Uterus (tissue), 4 donors: Measurements from ENCODE around the gene TBC1D25. TPM values are rescaled to one million over a fixed set of nuclear protein-coding genes. Genes with fewer than 3 reads are reported as not detected.
A peak's percentile ranks its signal among the peaks of the same experiment; 100 is the strongest.

Experiments
- DNase-seq, 2 donors: peaks; one replicate each; pipeline ENCODE4 v3.0.0-alpha.2; 2019 to 2020
- H3K27ac ChIP-seq, 2 donors: fragments of 200-600 bp; sonication (generic); 1 replicate in 1 of 2; 2 replicates in 1 of 2; pipeline ENCODE4 v1.5.1; 2016 to 2018
- H3K27me3 ChIP-seq, 2 donors: fragments of 200-600 bp; sonication (generic); one replicate each; pipeline ENCODE4 v1.5.1; 2018 to 2019; ENCODE audit warnings: control low read depth in 1 of 2
- H3K36me3 ChIP-seq, 2 donors: fragments of 200-600 bp; sonication (generic); one replicate each; pipeline ENCODE4 v1.5.1; 2019; ENCODE audit warnings: control low read depth in 1 of 2
- H3K4me1 ChIP-seq, 2 donors: fragments of 200-600 bp; sonication (generic); one replicate each; pipeline ENCODE4 v1.5.1; 2018 to 2019; ENCODE audit warnings: control low read depth in 1 of 2
- H3K4me3 ChIP-seq, 2 donors: fragments of 200-600 bp; sonication (generic); 1 replicate in 1 of 2; 2 replicates in 1 of 2; pipeline ENCODE4 v1.5.1; 2018 to 2019; ENCODE audit warnings: mild to moderate bottlenecking in 1 of 2
- H3K9me3 ChIP-seq, 2 donors: fragments of 200-600 bp; sonication (generic); one replicate each; pipeline ENCODE4 v1.5.1; 2019; ENCODE audit warnings: control low read depth in 1 of 2
- POLR2A ChIP-seq, 2 donors: fragments of 450-650 bp; IDR thresholded peaks; one replicate each; pipeline ENCODE4 v1.6.1; 2016; ENCODE audit warnings: antibody characterized with exemption in 2 of 2, mild to moderate bottlenecking in 1 of 2, moderate library complexity in 1 of 2
- intact Hi-C: fragments of 100-400 bp; cut with DNase I; formaldehyde crosslinking; loops from one replicate; pipeline ENCODE4 v1.15.1; 2023; ENCODE audit warnings: low total_unique reads
- total RNA-seq, 4 donors: library from RNA; depleted of rRNA in 3 of 4; stranded (reverse); fragments of >200 nt in 3 of 4; gene quantifications; one replicate each; pipeline versions ENCODE4 v1.1.0 to v1.2.4, GENCODE V29; 2014 to 2023
- TF ChIP-seq, protein P1 (sequence below), 4 experiments: fragments of 200-600 bp in 2 of 4; fragments of 450-650 bp in 2 of 4; sonication (generic) in 2 of 4; IDR thresholded peaks; one replicate each; pipeline ENCODE4 v1.5.1; 2016 to 2019; ENCODE audit warnings: antibody characterized with exemption in 4 of 4, mild to moderate bottlenecking in 2 of 4, moderate library complexity in 1 of 4
- donor health status: DM: yes; HTN: yes; CAD: no.

TBC1D25 gene
- total RNA-seq, 4 donors from 2014 or later = 4.1 to 14.3 (median 5.3) TPM

DNA sequence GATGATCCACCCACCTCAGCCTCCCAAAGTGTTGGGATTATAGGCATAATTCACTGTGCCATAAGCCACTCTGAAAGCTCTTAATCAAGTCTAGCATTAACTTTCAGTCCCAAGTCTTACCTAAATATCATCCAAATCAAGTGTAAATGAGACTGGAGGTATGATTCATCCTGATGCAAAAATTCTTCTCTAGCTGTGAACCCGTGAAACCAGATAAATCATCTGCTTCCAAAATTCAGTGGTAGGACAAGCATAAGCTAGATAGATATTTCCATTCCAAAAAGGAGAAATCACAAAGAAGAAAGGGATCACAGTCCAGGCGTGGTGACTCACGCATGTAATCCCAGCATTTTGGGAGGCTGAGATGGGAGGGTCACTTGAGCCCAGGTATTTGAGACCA, 8.8 kb upstream of the TBC1D25 start:
- H3K4me1 ChIP-seq = no peaks in the 10 kb centered on the region
- H3K36me3 ChIP-seq = no peaks in the 10 kb centered on the region
- no peaks in the 10 kb centered on the region for H3K9me3 ChIP-seq
- TF ChIP-seq, protein P1, sequence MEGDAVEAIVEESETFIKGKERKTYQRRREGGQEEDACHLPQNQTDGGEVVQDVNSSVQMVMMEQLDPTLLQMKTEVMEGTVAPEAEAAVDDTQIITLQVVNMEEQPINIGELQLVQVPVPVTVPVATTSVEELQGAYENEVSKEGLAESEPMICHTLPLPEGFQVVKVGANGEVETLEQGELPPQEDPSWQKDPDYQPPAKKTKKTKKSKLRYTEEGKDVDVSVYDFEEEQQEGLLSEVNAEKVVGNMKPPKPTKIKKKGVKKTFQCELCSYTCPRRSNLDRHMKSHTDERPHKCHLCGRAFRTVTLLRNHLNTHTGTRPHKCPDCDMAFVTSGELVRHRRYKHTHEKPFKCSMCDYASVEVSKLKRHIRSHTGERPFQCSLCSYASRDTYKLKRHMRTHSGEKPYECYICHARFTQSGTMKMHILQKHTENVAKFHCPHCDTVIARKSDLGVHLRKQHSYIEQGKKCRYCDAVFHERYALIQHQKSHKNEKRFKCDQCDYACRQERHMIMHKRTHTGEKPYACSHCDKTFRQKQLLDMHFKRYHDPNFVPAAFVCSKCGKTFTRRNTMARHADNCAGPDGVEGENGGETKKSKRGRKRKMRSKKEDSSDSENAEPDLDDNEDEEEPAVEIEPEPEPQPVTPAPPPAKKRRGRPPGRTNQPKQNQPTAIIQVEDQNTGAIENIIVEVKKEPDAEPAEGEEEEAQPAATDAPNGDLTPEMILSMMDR (IDR thresholded peaks at IDR 0.05) = no peak
- TF ChIP-seq POLR2A (IDR thresholded peaks at IDR 0.05) = no peak
- no peak overlapping the region for H3K4me3 ChIP-seq
- no peak overlapping the region for H3K27ac ChIP-seq
- intact Hi-C loops = no loop called here
- no peak for DNase-seq
- H3K27me3 ChIP-seq = no peaks in the 10 kb centered on the region

DNA sequence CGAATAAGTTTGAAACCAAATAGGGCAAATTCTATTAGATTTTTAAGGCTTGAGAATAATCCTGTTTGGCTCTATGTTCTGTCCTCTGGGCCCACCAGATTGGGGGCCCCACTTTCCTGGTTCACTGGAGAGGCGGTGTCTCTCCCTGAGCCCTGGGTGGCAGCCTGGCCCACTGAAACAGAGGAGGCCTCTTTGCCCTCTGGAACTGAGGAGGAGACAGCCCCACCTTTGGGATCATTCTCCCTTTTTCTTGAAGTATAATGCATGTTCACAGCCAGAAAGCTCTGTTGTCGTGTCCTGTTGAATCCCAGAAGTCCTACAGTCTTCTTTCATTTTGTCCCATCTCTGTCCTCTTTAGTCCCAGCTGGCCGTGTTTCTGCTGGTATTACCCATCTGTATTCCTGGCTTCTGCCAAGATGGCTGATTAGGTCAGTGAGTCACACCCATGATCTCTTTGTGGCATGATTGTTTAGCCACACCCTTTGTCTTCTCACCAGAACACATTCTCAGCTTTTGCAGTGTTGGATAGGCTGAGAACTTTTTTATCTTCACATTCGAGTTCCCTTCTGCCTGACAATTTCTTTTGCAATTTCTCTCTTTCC, 8.1 kb upstream of the TBC1D25 start:
- H3K27me3 ChIP-seq = no peaks in the 10 kb centered on the region
- intact Hi-C loops = no loop called here
- TF ChIP-seq, protein P1 (IDR thresholded peaks at IDR 0.05) = no peak
- TF ChIP-seq POLR2A (IDR thresholded peaks at IDR 0.05) = no peak
- no peak overlapping the region for H3K4me3 ChIP-seq
- no peaks in the 10 kb centered on the region for H3K9me3 ChIP-seq
- no peak overlapping the region for H3K27ac ChIP-seq
- H3K36me3 ChIP-seq = no peaks in the 10 kb centered on the region
- no peak for DNase-seq
- H3K4me1 ChIP-seq = no peaks in the 10 kb centered on the region

DNA sequence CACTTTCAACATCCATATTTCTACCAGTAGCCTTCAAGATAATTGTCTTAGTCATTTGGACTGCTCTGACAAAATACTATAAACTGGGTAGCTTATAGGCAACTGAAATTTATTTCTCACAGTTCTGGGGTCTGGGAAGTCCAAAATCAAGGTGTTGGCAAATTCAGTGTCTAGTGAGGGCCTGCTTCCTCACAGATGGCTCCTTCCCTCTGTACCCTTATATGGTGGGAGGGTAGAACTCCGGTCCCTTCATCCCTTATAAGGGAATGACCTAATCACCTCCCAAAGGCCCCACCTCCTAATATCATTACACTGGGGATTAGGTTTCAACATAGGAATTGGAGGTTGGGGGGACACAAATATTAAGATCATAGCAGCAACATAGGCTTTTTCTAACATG, 7.4 kb upstream of the TBC1D25 start:
- H3K36me3 ChIP-seq = no peaks in the 10 kb centered on the region
- H3K4me1 ChIP-seq = no peaks in the 10 kb centered on the region
- DNase-seq = no peak
- no peak overlapping the region for H3K27ac ChIP-seq
- intact Hi-C loops = no loop called here
- no peaks in the 10 kb centered on the region for H3K9me3 ChIP-seq
- TF ChIP-seq, protein P1 (IDR thresholded peaks at IDR 0.05) = no peak
- no peak for TF ChIP-seq POLR2A (IDR thresholded peaks at IDR 0.05)
- no peak overlapping the region for H3K4me3 ChIP-seq
- no peaks in the 10 kb centered on the region for H3K27me3 ChIP-seq

DNA sequence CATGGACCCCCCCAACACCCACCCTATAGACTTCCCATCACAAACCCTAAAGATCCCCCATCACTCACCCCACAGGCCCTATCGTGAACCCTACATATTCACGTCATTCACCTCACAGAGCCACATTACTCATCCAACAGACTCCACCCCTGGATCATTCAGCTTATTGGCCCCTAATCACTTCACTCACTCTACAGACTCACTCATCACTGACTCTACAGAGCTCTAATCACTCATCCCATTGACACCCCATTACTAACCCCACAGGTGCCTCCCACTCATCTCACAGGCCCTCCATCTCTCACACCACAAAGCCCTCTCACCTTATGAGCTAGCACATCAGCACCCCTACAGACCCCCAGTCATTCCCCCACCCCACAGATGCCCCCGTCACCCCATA, 6.3 kb upstream of the TBC1D25 start:
- Histone ChIP-seq H3K36me3 (no peaks in the 10 kb centered on the region), H3K4me3 (no peak overlapping the region), H3K27ac (no peak overlapping the region), H3K27me3 (no peaks in the 10 kb centered on the region), H3K4me1 (no peaks in the 10 kb centered on the region), H3K9me3 (no peaks in the 10 kb centered on the region)
- intact Hi-C loops = no loop called here
- TF ChIP-seq POLR2A (IDR thresholded peaks at IDR 0.05) = no peak
- no peak for DNase-seq

DNA sequence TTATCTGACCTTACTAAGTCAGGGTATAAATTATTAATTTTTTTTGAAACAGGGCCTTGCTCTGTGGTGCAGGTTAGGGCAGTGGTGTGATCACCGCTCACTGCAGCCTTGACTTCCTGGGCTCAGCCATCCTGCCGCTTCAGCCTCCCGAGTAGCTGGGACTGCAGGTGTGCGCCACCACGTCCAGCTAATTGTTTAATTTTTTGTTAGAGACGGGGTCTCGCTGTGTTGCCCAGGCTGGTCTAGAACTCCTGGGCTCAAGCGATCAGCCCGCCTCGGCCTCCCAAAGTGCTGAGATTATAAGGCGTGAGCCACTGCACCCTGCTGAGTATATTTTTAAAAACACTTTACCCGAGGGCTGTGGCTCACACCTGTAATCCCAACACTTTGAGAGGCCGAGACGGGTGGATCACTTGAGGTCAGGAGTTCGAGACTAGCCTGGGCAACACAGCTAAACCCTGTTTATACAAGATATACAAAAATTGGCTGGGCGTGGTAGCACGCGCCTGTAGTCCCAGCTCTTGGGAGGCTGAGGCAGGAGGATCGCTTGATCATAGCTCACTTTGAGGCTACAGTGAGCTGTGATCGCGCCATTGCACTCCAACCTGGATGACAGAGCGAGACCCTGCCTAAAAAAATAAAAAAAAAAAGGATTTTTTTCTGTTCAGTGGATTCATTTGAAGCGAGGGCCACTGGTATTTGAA, 721 bp upstream of the TBC1D25 start:
- DNase-seq = no peak
- H3K4me1 ChIP-seq = no peaks in the 10 kb centered on the region
- no peaks in the 10 kb centered on the region for H3K27me3 ChIP-seq
- peak overlapping the region; percentile 84 to 91 for H3K27ac ChIP-seq
- H3K9me3 ChIP-seq = no peaks in the 10 kb centered on the region
- TF ChIP-seq, protein P1 (IDR thresholded peaks at IDR 0.05) = no peak
- TF ChIP-seq POLR2A (IDR thresholded peaks at IDR 0.05) = no peak
- H3K36me3 ChIP-seq = no peaks in the 10 kb centered on the region
- peak overlapping the region; percentile 24 to 47 for H3K4me3 ChIP-seq
- intact Hi-C loops = no loop called here
